Vagina (tissue), 2 donors: ENCODE measurements around the gene MAX. TPM values are rescaled to one million over a fixed set of nuclear protein-coding genes. Genes with fewer than 3 reads are reported as not detected.

Experiments
- DNase-seq, 2 donors: peaks; one replicate each; pipeline ENCODE4 v3.0.0-alpha.2; 2017; ENCODE audit errors: extremely low spot score in 2 of 2
- H3K27ac ChIP-seq: fragments of 200-600 bp; sonication (generic); one replicate; pipeline ENCODE4 v1.5.1; 2019
- H3K27me3 ChIP-seq: fragments of 200-600 bp; sonication (generic); one replicate; pipeline ENCODE4 v1.5.1; 2019
- H3K36me3 ChIP-seq, 2 donors: fragments of 200-600 bp; sonication (generic); one replicate each; pipeline ENCODE4 v1.5.1; 2017 to 2019
- H3K4me1 ChIP-seq: fragments of 200-600 bp; sonication (generic); one replicate; pipeline ENCODE4 v1.5.1; 2019
- H3K4me3 ChIP-seq, 2 donors: fragments of 200-600 bp; sonication (generic); 1 replicate in 1 of 2; 2 replicates in 1 of 2; pipeline ENCODE4 v1.5.1; 2016 to 2019
- H3K9me3 ChIP-seq: fragments of 200-600 bp; sonication (generic); one replicate; pipeline ENCODE4 v1.5.1; 2019
- CTCF ChIP-seq, 3 experiments: fragments of 450-650 bp in 2 of 3; fragments of 200-600 bp in 1 of 3; sonication (generic) in 1 of 3; IDR thresholded peaks; one replicate each; pipeline ENCODE4 v1.5.1; 2017 to 2019; ENCODE audit warnings: antibody characterized with exemption in 3 of 3, mild to moderate bottlenecking in 2 of 3, moderate library complexity in 2 of 3
- POLR2A ChIP-seq, 2 donors: fragments of 450-650 bp; IDR thresholded peaks; one replicate each; pipeline ENCODE4 v1.6.1; 2017; ENCODE audit warnings: antibody characterized with exemption in 2 of 2, mild to moderate bottlenecking in 2 of 2, moderate library complexity in 2 of 2
- POLR2AphosphoS5 ChIP-seq, 2 donors: sonication (generic); formaldehyde crosslinking; IDR thresholded peaks; one replicate each; pipeline ENCODE4 v1.9.0; 2017; ENCODE audit warnings: antibody characterized with exemption in 2 of 2, mild to moderate bottlenecking in 2 of 2, low read depth in 1 of 2; ENCODE audit not compliant: insufficient read depth in 1 of 2
- intact Hi-C: fragments of 100-400 bp; cut with DNase I; formaldehyde crosslinking; loops from one replicate; pipeline ENCODE4 v1.15.1; 2023
- total RNA-seq: library from RNA; depleted of rRNA; stranded (reverse); fragments of >200 nt; gene quantifications from one replicate; pipeline ENCODE4 v1.2.3, GENCODE V29; 2016

Gene MAX
- total RNA-seq, 1 donor from 2014 or later: 71.7 TPM

DNA sequence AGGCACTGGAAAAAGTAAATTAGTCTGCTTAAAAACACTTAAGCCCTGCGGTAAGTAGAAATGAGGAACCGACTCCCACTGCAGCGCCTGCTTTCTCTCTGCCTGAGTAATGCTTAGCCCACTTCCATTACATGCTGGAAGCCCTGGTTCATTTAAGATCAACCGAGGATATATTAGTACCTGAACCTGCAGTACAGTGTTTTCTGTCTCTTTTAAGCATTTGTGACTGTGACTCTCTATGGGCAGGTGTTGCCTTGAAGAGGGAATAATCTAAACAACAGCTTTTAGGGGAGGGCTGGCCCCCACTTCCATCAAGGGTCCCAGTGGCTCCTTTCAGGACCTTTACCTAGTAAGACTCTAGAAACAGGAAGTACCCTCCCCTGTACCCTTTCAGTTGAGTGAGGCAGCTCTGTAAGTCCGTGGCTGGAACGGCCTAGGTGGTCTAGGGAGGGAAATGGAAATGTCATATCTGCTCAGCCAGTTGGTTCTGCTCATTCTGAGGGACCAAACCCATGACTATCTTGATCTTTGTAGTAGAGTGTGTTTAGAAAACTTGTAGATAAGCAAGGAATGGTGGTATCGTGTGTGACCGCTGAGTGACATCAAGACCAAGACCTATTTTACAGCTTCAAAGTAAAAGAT is 59.5 kb downstream of the MAX start:
- intact Hi-C loops: no loop called here

GRCh38 chr14:65042296-65042695 is 60.0 kb downstream of the MAX start:
- H3K4me1 ChIP-seq: no peaks in the 10 kb centered on the region
- no peak overlapping the region for H3K4me3 ChIP-seq
- H3K9me3 ChIP-seq: no peaks in the 10 kb centered on the region
- intact Hi-C loops: no loop called here
- peaks cover 0 to 28% of the 10 kb centered on the region in 2 donors for H3K36me3 ChIP-seq
- TF ChIP-seq POLR2A (IDR thresholded peaks at IDR 0.05): no peak
- no peak for TF ChIP-seq POLR2AphosphoS5 (IDR thresholded peaks at IDR 0.05; ENCODE audit: insufficient read depth in 1 of 2, low read depth in 1 of 2)
- no peak for TF ChIP-seq CTCF (IDR thresholded peaks at IDR 0.05)
- no peak overlapping the region for H3K27ac ChIP-seq
- no peak for DNase-seq
- H3K27me3 ChIP-seq: no peaks in the 10 kb centered on the region

More for the DNA sequence above, 59.5 kb downstream of the MAX start:
- peaks cover 0 to 28% of the 10 kb centered on the region in 2 donors for H3K36me3 ChIP-seq
- H3K4me3 ChIP-seq: no peak overlapping the region
- no peaks in the 10 kb centered on the region for H3K4me1 ChIP-seq
- no peak for DNase-seq
- TF ChIP-seq POLR2AphosphoS5 (IDR thresholded peaks at IDR 0.05; ENCODE audit: insufficient read depth in 1 of 2, low read depth in 1 of 2) (no peak), CTCF (IDR thresholded peaks at IDR 0.05) (no peak), POLR2A (IDR thresholded peaks at IDR 0.05) (no peak)
- H3K9me3 ChIP-seq: no peaks in the 10 kb centered on the region
- no peak overlapping the region for H3K27ac ChIP-seq
- no peaks in the 10 kb centered on the region for H3K27me3 ChIP-seq

DNA sequence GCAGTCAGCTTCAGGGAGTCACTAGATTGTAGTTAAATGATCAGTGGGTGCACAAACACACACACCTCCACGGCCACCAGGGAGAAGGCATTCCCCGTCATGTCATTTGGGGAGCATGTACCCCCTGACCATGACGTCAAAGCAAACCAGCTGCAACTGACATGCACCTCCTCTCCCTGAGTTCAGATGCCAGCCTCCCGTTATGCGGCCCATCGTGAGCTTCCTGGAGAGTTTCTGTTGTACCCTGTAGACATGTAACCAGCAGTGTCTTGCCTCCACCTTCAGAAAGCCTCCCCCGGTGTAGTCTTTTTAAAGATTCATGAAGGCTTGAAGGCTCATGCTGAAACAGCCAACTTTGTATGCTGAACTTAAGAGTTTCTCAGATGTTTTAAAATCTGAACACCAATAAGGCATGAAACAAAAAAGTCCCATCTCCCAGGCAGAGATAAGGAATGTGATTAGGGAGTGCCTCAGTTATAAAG is 60.8 kb downstream of the MAX start:
- TF ChIP-seq POLR2A (IDR thresholded peaks at IDR 0.05): no peak
- no peak for TF ChIP-seq POLR2AphosphoS5 (IDR thresholded peaks at IDR 0.05; ENCODE audit: insufficient read depth in 1 of 2, low read depth in 1 of 2)
- no peak for TF ChIP-seq CTCF (IDR thresholded peaks at IDR 0.05)
- Histone ChIP-seq H3K27me3 (no peaks in the 10 kb centered on the region), H3K4me1 (no peaks in the 10 kb centered on the region), H3K9me3 (no peaks in the 10 kb centered on the region), H3K36me3 (peaks cover 0 to 28% of the 10 kb centered on the region in 2 donors), H3K27ac (no peak overlapping the region), H3K4me3 (no peak overlapping the region)
- intact Hi-C loops: no loop called here
- no peak for DNase-seq

DNA sequence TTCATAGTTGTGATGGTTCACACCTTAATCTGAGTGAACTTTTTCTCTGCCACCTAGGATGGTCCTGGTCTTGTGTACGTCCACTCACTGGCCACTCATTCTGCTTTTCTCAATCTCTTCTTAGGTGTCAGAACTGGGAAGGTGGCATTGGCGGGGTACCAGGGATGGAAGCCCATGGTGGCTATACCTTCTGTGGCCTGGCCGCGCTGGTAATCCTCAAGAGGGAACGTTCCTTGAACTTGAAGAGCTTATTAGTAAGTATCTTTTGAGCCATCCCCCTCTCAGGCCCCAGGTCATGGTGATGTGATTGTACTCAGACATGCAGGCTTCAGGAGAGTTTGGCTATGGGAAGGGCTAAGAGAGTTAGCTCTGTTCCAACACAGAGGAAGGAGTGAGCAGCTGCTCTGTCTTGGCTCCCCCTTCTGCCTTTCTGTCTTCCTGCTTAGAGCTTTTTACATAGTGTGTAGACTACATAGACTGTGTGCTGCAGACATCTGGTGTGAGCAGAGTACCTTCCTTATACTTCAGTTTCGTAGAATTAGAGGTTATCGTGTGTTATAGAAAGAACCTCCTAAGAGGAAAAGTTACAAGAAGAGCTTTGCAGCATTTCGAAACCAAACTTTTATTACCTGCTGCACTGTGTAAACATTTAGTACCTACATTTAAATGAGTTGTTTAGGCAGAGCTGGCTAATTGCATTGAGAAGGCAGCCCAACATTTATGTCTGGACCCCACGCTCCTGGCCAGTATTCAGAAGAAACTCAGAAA is 61.5 kb downstream of the MAX start:
- intact Hi-C loops: no loop called here
- H3K9me3 ChIP-seq: no peaks in the 10 kb centered on the region
- no peaks in the 10 kb centered on the region for H3K4me1 ChIP-seq
- no peak overlapping the region for H3K4me3 ChIP-seq
- H3K36me3 ChIP-seq: peaks cover 0 to 28% of the 10 kb centered on the region in 2 donors
- no peak for TF ChIP-seq POLR2AphosphoS5 (IDR thresholded peaks at IDR 0.05; ENCODE audit: insufficient read depth in 1 of 2, low read depth in 1 of 2)
- TF ChIP-seq CTCF (IDR thresholded peaks at IDR 0.05): no peak
- TF ChIP-seq POLR2A (IDR thresholded peaks at IDR 0.05): no peak
- H3K27ac ChIP-seq: no peak overlapping the region
- H3K27me3 ChIP-seq: no peaks in the 10 kb centered on the region
- DNase-seq: no peak

GRCh38 chr14:65038966-65039365 is 63.4 kb downstream of the MAX start:
- H3K4me3 ChIP-seq: no peak overlapping the region
- DNase-seq: no peak
- intact Hi-C loops: no loop called here
- H3K36me3 ChIP-seq: peaks cover 0 to 21% of the 10 kb centered on the region in 2 donors
- no peaks in the 10 kb centered on the region for H3K9me3 ChIP-seq
- peaks cover 14% of the 10 kb centered on the region for H3K4me1 ChIP-seq
- no peaks in the 10 kb centered on the region for H3K27me3 ChIP-seq
- TF ChIP-seq POLR2AphosphoS5 (IDR thresholded peaks at IDR 0.05; ENCODE audit: insufficient read depth in 1 of 2, low read depth in 1 of 2) (no peak), POLR2A (IDR thresholded peaks at IDR 0.05) (no peak), CTCF (IDR thresholded peaks at IDR 0.05) (no peak)
- H3K27ac ChIP-seq: no peak overlapping the region
